DMS 273 treated with DMSO at 0.1 percent for 48 hours (cell line): ENCODE results near the gene CDHR2.
"Not testable (repeated sequence)": the region's sequence is repeated elsewhere in the genome, so short reads cannot be mapped to it uniquely, and the experiment has no call there.

Experiments
- DNase-seq: peaks from one replicate; lab custom pipeline; 2025; lab: John Stamatoyannopoulos, UW

CDHR2 gene

GRCh38 chr5:176541338-176542134 lies 7.6 kb upstream of the CDHR2 start:
- DNase-seq: no peak

GRCh38 chr5:176542135-176542595 lies 7.0 kb upstream of the CDHR2 start:
- DNase-seq: no peak

GRCh38 chr5:176542596-176543427 lies 6.3 kb upstream of the CDHR2 start:
- DNase-seq: no peak

- no peak for DNase-seq
Measured at GRCh38 chr5:176543428-176544182, 5.5 kb upstream of the CDHR2 start.

GRCh38 chr5:176545388-176545736 lies 3.8 kb upstream of the CDHR2 start:
- DNase-seq: no peak

GRCh38 chr5:176545737-176546509 lies 3.2 kb upstream of the CDHR2 start:
- no peak for DNase-seq

- no peak for DNase-seq
Measured at GRCh38 chr5:176547802-176548201, 1.3 kb upstream of the CDHR2 start.

GRCh38 chr5:176549871-176550270 lies 729 bp downstream of the CDHR2 start:
- DNase-seq: no peak

- DNase-seq: no peak
Measured at GRCh38 chr5:176550275-176550831, 1.2 kb downstream of the CDHR2 start.

GRCh38 chr5:176550937-176551336 lies 1.8 kb downstream of the CDHR2 start:
- not testable (repeated sequence) for DNase-seq

GRCh38 chr5:176552332-176552869 lies 3.3 kb downstream of the CDHR2 start:
- no peak for DNase-seq

GRCh38 chr5:176553260-176554085 lies 4.3 kb downstream of the CDHR2 start:
- DNase-seq: no peak

- DNase-seq: no peak
Measured at GRCh38 chr5:176557846-176558245, 8.7 kb downstream of the CDHR2 start.

GRCh38 chr5:176559683-176560082 lies 10.5 kb downstream of the CDHR2 start:
- DNase-seq: no peak

GRCh38 chr5:176560364-176560763 lies 11.2 kb downstream of the CDHR2 start:
- DNase-seq: no peak

- no peak for DNase-seq
Measured at GRCh38 chr5:176561259-176561658, 12.1 kb downstream of the CDHR2 start.

GRCh38 chr5:176562189-176562588 lies 13.0 kb downstream of the CDHR2 start:
- no peak for DNase-seq

- DNase-seq: no peak
Measured at GRCh38 chr5:176564002-176564401, 14.9 kb downstream of the CDHR2 start.

- DNase-seq: no peak
Measured at GRCh38 chr5:176565760-176566288, 16.7 kb downstream of the CDHR2 start.

GRCh38 chr5:176568657-176569056 lies 19.5 kb downstream of the CDHR2 start:
- DNase-seq: no peak
